ENCODE data around the gene NUDT8. TPM values are rescaled to one million over a fixed set of nuclear protein-coding genes. Genes with fewer than 3 reads are reported as not detected.
"Not testable (repeated sequence)": the region's sequence is repeated elsewhere in the genome, so short reads cannot be mapped to it uniquely, and the experiment has no call there.

Gene NUDT8
- total RNA-seq, 2 experiments from 2014 or later, result 28.3 to 28.9 TPM

DNA sequence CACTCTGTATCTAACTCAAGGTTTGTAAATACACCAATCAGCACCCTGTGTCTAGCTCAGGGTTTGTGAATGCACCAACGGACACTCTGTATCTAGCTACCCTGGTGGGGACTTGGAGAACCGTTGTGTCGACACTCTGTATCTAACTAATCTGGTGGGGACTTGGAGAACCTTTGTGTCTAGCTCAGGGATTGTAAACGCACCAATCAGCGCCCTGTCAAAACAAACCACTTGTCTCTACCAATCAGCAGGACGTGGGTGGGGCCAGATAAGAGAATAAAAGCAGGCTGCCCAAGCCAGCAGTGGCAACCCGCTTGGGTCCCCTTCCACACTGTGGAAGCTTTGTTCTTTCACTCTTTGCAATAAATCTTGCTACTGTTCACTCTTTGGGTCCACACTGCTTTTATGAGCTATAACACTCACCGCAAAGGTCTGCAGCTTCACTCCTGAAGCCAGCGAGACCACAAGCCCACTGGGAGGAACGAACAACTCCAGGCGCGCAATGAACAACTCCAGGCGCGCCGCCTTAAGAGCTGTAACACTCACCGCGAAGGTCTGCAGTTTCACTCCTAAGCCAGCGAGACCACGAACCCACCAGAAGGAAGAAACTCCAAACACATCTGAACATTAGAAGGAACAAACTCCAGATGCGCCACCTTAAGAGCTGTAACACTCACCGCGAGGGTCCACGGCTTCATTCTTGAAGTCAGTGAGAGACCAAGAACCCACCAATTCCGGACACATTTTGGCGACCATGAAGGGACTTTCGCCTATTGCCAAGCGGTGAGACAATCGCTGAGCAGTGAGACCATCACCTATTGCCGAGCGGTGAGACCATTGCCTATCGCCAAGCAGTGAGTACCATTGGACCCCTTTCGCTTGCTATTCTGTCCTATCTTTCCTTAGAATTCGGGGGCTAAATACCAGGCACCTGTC, 9.8 kb downstream of the NUDT8 start:
- CTCF ChIA-PET, result interaction anchor here (1.2 kb wide), 1 partner anchor 9 kb away, joined by 3 read pairs; no protein-coding TSS in a partner anchor
- POLR2A ChIA-PET, result not testable (repeated sequence)

- POLR2A ChIA-PET, result not testable (repeated sequence)
- CTCF ChIA-PET, result interaction anchor here (1.2 kb wide), 1 partner anchor 10 kb away, joined by 3 read pairs; no protein-coding TSS in a partner anchor
Measured at GRCh38 chr11:67618901-67619659, 10.7 kb downstream of the NUDT8 start.

- ChIA-PET POLR2A (interaction anchor here (0.7 to 3.5 kb wide), 2 partner anchors 12 kb away, joined by 3 to 18 read pairs; partner anchors contain the start of gene NUDT8), CTCF (interaction anchor here (5.7 kb wide), 1 partner anchor 11 kb away, joined by 42 read pairs; the partner anchor contains the start of gene NUDT8)
Measured at GRCh38 chr11:67617243-67617953, 12.3 kb downstream of the NUDT8 start.

DNA sequence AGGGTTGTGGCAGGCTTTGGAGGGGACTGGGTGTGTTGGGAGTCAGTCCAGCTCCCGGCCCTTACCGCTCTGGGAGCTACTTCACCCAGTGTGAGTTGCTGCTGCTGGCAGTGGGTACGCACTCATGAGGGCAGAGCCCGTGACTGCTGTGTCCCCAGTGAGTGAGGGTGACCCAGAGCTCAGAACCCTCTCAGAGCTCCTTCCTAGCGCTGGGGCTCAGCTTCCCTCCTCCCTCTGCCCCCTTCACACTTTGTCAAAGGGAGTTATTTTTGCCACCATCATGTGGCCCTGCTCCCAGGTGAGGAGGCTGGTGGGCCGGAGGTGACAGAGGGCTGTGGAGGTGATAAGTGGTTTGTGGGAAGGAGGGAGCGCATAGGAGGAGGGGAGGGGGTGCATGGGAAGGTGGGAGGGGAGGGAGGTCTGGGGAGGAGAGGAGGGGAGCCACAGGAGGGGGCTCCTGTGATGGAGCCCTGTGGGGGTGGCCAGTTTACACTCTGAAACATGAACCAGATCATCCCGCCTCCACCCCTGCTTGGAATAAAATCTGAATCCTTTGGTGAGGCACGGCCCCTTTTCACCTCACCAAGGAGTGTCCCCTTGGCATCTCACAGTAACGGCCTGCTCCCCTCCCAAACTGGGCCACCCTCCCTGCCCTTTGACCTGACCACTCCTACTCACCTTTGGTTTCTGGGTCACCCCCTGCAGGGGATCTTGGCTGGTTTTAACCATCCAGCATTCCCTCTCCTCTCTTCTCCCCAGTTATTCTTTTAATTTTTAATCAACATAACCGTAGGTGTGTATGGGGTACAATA, 13.1 kb downstream of the NUDT8 start:
- ChIA-PET CTCF (interaction anchor here (1.3 to 5.7 kb wide), 2 partner anchors 12 to 30 kb away, joined by 3 to 42 read pairs; partner anchors contain the start of gene NUDT8), POLR2A (interaction anchor here (3.5 kb wide), 1 partner anchor 13 kb away, joined by 18 read pairs; the partner anchor contains the start of gene NUDT8)

GRCh38 chr11:67615728-67616430, 13.9 kb downstream of the NUDT8 start:
- ChIA-PET CTCF (interaction anchor here (0.9 to 5.7 kb wide), 3 partner anchors 13 to 39 kb away, joined by 3 to 42 read pairs (median 3); partner anchors contain the start of gene NUDT8), POLR2A (interaction anchor here (3.5 kb wide), 1 partner anchor 13 kb away, joined by 18 read pairs; the partner anchor contains the start of gene NUDT8)

DNA sequence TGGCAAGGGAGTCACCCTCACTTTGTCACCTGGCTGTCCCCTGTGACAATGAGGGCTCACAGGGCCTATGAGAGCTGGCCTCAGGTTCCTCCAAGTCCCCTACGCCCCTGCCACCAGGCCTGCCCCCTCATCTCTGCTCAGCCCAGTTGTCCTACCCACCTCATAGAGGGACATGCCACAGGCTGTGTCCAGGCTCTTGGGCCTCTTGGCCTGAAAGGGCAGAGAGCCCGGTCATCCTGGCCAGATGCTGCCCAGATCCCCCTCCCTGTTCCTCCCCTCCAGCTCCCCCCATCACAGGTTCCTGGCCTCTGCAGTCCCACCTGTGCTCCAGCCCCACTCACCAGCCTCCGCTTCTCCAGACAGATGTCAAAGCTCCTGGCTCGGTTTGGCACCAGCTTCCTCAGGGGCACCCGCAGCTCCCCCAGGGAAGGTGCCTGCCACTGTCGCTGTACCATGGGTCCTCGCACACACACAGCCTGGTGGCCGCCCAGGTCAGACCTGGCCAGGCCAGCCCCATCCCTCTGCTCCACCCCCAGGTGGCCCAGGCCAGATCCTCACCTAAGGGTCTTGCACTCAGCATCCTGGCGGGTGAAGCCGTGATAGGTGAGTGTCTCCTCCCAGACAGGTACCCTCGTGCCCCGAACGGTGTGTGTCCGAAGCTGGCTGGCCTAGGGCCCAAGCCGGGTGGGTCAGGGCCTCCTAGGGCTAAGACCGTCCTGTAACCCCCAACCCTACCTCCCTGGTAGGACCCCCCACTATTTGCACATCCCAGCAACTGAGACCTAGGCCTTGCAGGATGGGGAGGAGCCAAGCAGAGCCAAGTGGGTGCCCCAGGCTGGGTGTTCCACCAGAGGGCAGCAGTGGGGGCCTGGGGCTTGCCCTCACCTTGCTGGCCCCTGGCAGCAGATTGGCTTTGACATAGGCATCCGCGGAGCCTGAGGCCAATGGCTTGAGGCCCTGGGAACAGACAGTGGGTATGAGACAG, 14.7 kb downstream of the NUDT8 start:
- ChIA-PET POLR2A (interaction anchor here (0.7 to 3.5 kb wide), 4 partner anchors 14 to 1562 kb away, joined by 3 to 18 read pairs (median 4); partner anchors contain the start of gene NUDT8), CTCF (interaction anchor here (0.5 to 5.7 kb wide), 7 partner anchors 14 to 490 kb away, joined by 3 to 42 read pairs (median 3); partner anchors contain the start of genes ACY3, GSTP1 and NUDT8)

DNA sequence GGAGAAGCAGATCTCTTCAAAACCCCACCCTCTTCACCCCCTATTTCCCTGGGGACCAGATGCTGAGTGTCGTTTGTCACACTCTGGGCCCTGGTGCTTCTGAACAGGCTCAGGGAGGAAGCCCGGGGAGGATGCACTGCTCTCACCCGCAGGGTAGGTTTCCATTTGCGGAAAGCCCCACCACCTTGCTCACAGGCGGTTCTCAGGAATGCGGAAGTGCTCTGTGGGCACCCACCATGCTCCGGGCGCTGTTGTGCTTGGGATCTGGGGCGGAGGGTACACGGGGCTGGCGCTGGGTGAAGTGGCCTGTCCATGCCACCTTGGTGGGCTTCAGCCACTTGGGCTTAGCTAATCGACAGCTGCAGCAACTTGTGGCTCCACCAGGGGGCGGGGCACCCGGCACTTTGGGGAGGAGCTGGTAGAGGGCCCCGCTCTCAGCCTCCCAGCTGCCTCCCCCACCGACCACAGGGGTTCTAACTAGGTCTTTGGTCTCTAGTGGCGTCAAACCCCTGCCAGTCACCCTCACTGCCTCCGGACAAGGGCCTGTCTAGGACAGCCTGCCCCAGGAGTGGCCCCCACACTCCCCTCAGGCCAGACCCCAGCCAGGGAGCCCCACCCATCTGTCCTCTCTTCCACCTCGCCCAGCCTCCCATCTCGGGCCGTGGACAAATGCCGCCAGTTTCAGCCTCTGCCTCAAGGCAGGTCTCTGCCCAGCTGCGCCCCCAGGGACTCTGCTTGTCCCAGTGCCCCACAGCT, 15.6 kb downstream of the NUDT8 start:
- ChIA-PET POLR2A (interaction anchor here (0.7 to 3.5 kb wide), 4 partner anchors 13 to 1562 kb away, joined by 3 to 18 read pairs (median 4); partner anchors contain the start of gene NUDT8), CTCF (interaction anchor here (0.5 to 5.7 kb wide), 5 partner anchors 15 to 489 kb away, joined by 3 to 42 read pairs (median 4); partner anchors contain the start of genes ACY3, GSTP1 and NUDT8)

DNA sequence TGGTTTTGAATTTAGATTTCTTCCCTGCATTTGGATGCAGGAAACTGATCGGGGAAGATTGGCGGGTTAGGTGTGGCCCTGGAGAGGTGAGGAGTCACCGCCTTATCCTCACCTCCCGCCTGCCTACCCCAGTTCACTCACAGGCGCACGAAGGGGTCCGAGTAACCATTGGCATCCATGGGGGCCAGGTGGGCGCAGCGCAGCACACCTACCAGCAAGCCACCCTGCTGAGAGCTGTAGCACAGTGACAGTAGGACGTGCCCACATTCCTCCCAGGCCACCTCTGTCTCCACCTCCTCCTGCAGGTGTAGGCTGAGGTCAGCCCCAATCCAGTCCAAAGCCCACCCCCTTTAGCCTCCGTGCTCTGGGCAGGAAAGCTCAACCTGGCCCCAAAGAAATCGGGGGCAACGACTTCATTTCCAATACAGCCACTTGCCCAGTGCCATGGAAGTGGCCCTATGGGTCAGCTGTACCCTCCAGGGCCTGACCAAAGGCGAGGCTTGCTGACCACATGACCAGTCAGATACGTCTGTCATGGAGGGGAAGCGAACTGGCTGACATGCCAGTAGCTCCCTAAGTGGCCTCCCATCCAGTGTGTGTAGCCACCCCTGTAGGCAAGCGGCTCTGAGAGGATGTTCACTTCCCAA, 16.3 kb downstream of the NUDT8 start:
- POLR2A ChIA-PET, result interaction anchor here (0.5 to 1.6 kb wide), 3 partner anchors 14 to 29 kb away, joined by 3 to 6 read pairs (median 4); partner anchors contain the start of gene NUDT8
- CTCF ChIA-PET, result interaction anchor here (0.8 to 5.7 kb wide), 3 partner anchors 15 to 36 kb away, joined by 3 to 42 read pairs (median 8); partner anchors contain the start of genes GSTP1 and NUDT8

- ChIA-PET CTCF (interaction anchor here (2.4 to 5.7 kb wide), 2 partner anchors 16 to 29 kb away, joined by 8 to 42 read pairs; partner anchors contain the start of genes GSTP1 and NUDT8), POLR2A (interaction anchor here (0.5 to 0.9 kb wide), 2 partner anchors 13 to 17 kb away, joined by 3 to 6 read pairs; partner anchors contain the start of gene NUDT8)
Measured at GRCh38 chr11:67612751-67613150, 17.0 kb downstream of the NUDT8 start.

DNA sequence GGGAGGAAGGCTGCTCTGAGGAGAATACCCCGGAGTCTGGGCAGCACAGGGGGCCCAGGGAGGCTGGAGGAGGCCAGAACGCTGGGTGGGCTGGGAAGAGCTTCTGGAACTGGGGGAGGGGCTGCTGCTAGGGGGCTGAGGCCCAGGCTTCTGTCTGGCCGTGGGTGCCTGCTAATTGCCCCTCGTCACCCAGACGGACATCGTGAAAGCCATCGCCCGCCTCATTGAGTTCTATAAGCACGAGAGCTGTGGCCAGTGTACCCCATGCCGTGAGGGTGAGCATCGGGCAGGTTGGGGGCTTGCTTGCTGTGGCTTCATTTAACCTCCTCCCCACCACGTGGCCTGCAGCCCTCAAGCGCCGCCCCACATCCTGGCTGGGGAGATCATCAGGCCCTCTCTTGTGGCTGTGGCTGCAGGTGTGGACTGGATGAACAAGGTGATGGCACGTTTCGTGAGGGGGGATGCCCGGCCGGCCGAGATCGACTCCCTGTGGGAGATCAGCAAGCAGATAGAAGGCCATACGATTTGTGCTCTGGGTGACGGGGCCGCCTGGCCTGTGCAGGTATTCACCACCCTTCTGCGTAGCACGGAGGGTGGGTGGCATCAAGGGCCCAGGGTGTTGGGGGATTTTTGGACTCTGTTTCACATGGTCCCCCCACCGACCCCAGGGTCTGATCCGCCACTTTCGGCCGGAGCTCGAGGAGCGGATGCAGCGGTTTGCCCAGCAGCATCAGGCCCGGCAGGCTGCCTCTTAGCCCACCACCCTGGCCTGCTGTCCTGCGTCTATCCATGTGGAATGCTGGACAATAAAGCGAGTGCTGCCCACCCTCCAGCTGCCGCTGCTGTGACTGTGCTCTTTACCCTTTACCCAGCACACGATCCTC, 17.8 kb downstream of the NUDT8 start:
- ChIA-PET POLR2A (no interaction called here), CTCF (interaction anchor here (2.4 to 5.7 kb wide), 2 partner anchors 17 to 28 kb away, joined by 8 to 42 read pairs; partner anchors contain the start of genes GSTP1 and NUDT8)

- ChIA-PET CTCF (no interaction called here), POLR2A (no interaction called here)
Measured at GRCh38 chr11:67611165-67611564, 18.6 kb downstream of the NUDT8 start.

DNA sequence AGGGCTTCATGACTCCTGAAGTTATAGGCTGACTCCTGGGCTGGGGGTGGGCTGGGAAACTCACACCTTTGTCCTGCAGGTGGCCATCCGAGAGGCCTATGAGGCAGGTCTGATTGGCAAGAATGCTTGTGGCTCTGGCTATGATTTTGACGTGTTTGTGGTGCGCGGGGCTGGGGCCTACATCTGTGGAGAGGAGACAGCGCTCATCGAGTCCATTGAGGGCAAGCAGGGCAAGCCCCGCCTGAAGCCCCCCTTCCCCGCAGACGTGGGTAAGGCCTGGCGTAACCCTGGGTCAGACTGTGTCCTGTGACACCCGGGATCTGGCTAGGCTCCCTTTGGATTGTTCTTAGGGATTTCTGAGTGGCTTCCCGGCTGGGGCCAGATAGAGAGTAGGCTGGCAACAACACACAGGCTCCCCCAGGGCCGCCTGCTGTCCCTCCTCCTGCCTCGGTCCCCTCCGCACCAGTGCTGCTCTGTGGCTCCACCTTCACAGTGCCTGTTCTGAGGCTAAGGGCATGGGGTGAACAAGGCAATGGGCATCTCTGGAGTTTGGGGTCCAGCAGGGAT, 19.4 kb downstream of the NUDT8 start:
- CTCF ChIA-PET, result no interaction called here
- POLR2A ChIA-PET, result no interaction called here

DNA sequence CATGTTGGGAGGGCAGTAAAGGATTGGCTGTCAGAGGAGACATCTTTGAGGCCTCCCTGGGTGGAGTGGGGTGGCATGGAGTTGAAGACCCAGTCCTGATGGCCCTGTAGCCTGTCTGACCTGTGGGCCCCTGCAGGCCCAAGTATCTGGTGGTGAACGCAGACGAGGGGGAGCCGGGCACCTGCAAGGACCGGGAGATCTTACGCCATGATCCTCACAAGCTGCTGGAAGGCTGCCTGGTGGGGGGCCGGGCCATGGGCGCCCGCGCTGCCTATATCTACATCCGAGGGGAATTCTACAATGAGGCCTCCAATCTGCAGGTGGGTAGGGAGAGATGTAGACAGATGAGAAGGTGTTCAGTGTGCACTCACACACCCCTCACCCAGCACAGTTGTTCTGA, 20.4 kb downstream of the NUDT8 start:
- ChIA-PET CTCF (interaction anchor here (2.6 kb wide), 1 partner anchor 20 kb away, joined by 12 read pairs; the partner anchor contains the start of gene NUDT8), POLR2A (no interaction called here)
